Fibroblast of skin of right quadriceps (primary cell): Measurements from ENCODE around the gene RET.
"Not testable (repeated sequence)": the region's sequence is repeated elsewhere in the genome, so short reads cannot be mapped to it uniquely, and the experiment has no call there.

Experiments used
- DNase-seq: peaks from one replicate; pipeline ENCODE4 v3.0.0-alpha.2; 2013

Gene RET

DNA sequence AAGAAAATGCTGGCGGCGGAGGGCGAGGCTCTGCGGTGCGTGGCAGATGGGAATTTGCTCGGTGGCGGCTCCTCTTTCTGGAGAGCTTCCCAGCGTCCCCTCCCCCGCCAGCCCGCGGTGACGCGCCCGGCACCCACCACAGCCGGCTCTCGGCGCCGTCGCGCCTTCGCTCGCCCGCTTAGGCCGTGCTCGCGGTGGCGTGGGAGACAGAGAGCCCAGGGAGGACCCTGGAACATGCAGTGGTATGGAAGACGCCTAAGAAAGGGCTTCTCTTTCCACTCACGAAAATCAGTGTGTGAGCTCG, 60.8 kb downstream of the RET start:
- peak; percentile 71 for DNase-seq

DNA sequence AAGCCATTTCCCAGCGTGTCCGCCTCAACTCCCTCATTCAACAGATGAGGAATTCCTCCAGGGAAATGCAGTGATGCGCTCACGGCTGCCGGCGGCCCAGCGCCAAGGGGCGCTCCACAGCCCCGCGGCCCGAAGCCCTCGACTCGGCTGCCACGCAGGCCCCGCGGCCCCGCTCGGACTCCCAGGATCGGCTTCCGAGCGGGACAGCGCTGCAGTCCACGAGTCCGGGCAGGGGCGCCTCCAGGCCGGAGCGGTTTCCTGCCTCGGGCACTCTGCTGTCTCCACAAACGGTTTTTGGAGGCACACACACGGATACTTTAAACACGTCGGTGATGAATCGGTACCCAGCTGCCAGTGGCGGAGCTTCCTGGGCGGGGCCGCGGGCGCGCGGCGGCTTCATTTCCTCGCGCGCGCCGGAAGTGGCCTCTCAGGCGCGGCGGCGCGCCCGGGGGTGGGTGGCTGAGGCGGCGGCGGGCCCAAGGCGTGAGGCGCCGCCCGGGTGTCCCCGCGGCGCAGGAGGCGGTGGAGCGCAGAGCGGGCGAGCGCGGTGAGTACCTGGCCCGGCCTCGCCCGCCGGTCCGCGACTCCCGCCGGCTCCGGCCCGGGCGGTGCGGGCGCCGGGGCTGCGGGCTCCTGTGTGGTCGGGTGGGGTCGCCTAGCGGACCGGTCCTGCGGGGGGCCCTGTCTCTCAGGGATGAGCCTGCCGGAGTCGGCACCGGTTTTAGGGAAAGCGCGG, 61.3 kb downstream of the RET start, which contains the start of gene CSGALNACT2:
TSS of gene CSGALNACT2 (plus strand) at position 425 of the 736 bp plus-strand sequence. CDS start 16,705 bp downstream, outside the sequence.
- DNase-seq: peak; percentile 85

DNA sequence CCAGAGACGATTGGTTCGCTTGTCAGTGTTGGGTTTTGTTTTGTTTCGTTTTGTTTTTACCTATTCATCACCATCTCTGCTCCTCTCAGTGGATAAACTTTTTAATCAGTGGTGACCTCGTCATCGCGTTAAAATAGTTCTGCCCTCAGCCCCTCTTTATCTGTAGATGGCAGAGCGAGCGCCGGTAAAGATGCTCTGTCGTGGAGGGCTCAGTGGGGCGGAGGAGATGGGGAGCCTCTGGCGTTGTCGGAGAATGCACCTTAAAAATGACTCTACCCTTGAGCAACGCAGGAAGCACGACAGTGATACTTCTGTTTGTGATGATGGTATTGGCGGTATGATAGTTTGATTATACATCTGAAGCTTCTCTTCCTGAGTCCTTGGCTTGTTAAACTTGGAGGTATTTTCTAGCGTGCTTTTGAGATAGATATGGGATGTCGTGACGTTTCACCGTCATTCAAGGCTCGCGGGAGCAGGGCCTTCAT, 61.9 kb downstream of the RET start:
- peak; percentile 32 for DNase-seq

DNA sequence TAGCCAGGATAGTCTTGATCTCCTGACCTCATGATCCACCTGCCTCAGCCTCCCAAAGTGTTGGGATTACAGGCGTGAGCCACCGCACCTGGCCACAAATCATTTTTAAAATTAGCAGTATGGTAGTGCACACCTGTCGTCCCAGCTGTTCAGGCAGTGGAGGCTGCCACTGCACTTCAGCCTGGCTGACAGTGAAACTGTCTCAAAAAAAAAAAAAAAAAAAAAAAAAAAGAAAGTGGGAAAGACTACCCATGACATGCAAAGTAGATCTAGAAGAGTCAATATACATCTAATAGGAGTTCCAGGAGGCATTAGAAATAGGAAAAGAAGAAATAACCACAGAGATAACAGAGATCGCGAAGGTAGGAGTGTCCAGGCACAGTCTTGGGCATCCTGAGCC, 64.6 kb downstream of the RET start:
- DNase-seq: no peak

DNA sequence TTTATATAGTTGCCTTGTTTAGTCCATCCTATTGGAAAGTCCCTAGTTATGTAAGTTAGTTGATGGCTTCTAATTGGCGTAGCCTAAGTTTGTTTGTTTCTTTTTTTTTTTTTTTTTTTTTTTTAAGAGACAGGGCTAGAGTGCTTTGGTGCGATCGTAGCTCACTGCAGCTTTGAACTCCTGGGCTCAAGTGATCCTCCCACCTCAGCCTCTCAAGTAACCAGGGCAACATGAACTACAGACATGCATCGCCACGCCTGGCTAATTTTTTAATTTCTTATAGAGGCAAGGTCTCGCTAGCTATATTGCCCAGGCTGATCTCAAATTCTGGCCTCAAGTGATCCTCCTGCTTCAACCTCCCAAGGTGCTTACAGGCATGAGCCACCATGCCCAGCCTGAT, 68.4 kb downstream of the RET start:
- no peak for DNase-seq

DNA sequence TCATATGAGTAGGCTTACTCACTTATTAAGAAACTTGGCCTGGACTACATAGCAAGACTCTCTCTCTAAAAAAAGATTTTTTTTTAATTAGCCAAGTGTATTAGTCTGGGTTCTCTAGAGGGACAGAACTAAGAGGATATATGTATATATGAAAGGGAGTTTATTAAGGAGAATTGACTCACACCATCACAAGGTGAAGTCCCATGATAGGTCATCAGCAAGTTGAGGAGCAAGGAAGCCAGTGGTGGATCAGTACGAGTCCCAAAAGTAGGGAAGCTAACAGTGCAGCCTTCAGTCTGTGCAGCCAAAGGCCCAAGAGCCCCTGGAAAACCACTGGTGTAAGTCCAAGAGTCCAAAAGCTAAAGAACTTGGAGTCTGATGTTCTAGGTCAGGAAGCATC, 69.1 kb downstream of the RET start:
- not testable (repeated sequence) for DNase-seq

DNA sequence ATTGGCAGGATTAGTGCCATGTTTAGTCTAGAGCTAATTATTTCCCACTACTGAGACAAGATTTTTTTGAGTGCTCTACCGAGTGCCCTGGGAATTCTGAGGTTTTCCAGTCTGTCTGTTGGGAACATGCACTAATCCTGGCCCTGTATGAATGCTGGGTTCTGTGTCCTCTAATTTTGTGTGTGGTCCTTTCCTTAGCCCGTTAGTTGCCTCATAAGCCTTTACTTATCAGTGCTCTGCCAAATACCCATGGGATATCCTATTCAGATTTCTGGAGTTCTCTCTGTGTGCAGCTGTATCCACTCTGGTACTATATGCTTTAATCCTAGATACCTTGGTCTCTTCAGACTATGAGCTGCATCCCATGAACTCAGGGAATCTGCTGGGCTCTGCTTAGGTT, 74.5 kb downstream of the RET start:
- DNase-seq: no peak

DNA sequence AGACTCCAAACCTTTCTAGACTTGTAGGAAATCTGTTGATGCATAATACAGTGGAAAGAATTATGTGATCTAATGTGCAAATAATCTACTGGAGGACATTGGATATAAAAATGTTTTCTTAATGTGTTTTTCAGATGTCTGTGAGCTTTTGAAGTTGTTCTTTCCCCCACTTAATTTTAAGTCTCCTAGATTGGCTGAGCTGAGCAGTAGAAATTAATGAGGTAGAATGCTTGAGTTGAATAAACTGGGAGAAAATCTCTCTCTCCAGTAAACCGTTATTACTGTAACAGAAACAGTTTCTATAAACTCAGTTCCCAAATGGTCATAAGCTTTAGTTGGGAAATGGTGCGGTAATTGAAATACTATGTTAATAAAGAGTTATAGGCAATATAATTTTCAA, 77.0 kb downstream of the RET start:
- no peak for DNase-seq

DNA sequence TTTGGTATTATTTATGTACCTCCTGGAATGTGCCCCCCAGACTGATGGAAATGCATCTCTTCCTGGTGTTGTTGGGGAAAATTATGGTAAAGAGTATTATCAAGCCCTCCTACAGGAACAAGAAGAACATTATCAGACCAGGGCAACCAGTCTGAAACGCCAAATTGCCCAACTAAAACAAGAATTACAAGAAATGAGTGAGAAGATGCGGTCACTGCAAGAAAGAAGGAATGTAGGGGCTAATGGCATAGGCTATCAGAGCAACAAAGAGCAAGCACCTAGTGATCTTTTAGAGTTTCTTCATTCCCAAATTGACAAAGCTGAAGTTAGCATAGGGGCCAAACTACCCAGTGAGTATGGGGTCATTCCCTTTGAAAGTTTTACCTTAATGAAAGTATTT, 78.4 kb downstream of the RET start:
- DNase-seq: no peak

DNA sequence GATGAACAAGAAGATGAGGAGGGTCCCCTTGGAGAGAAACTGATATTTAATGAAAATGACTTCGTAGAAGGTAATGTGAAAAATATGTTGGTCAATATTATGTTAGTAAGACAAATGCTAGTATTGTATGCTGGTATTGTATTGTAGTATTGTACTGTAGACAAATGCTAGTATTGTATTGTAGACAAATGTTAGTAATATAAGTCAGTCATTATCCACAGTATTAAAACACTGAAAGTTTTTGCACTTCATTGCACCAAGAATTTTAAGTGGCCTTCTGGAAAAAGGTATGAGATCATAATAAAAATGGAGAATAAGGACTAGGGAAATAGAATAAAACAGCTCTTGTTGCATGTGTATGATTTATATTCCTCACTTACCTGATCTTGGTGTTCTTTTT, 78.9 kb downstream of the RET start:
- no peak for DNase-seq

DNA sequence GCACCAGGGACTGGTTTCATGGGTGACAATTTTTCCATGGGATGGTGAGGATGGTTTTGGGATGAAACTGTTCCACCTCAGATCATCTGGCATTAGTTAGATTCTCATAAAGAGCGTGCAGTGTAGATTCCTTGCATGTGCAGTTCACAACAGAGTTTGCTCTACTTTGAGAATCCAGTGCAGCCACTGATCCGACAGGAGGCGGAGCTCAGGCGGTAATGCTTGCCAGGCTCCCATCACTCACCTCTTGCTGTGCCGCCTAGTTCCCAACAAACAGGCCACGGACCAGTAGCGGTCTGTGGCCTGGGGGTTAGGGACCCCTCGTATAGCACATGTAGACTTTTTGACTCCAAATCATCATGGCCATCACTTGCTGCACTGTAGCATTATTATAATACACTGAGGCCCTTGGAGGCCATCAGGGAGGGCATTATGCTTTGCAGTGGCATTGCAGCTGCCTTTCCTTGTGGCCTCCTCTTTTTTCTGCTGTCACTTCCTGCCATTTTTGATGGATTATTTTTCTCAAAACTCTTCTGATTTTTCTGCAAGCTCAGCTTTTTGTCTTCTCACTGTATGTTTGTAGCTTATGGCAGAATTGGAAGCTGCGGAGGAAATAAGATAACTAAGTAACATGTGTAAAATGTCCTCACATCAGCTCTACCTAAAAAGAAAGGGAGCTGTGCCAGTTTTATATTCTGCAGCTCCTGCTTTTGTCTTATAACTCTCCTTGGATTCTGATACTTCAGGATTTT, 79.9 kb downstream of the RET start:
- peak; percentile 6 for DNase-seq

DNA sequence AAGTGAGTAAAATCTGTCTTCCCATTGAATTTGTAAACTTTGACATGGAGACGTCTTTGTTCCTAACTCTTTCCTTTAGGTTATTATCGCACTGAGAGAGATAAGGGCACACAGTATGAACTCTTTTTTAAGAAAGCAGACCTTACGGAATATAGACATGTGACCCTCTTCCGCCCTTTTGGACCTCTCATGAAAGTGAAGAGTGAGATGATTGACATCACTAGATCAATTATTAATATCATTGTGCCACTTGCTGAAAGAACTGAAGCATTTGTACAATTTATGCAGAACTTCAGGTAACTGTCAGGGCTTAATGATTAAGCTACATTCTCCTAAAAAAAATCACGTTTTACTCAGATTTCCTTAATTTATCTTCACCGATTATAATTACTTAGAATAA, 81.8 kb downstream of the RET start:
- DNase-seq: no peak

DNA sequence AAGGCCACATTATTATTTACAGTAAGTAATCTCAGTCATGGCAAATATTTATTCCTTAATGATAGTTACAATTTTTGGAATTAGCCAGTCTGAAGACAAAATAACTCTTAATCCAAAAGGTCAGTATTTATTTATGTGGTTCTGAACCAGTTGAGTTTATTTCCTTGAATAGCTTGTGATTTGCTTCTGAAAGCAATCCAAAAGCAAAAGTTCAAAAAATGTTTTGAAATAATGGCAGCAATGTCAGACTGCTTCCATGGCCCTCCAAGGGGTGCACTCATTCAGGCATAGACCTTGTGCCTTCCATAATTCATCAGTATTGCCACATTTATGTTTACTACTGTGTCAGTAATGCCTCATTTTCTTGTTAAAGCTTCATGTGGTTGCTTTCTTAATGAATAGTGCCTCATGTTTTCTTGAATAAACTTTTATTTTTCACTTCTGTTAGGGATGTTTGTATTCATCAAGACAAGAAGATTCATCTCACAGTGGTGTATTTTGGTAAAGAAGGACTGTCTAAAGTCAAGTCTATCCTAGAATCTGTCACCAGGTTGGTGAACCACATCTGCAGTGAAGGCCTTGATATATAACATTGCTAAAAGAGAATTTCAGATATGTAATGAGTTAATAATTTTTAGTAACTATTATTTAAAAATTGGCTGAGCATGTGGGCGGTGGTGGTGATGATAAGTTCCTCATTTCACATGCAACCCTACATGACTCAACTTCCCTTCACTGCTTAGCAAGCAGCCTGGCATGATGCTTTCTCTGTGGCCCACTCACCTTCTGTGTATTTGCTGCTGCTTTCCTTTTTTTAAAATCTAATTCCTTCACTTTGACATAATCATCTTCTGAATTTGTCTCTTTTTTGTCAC, 83.4 kb downstream of the RET start:
- DNase-seq: peak; percentile 72

DNA sequence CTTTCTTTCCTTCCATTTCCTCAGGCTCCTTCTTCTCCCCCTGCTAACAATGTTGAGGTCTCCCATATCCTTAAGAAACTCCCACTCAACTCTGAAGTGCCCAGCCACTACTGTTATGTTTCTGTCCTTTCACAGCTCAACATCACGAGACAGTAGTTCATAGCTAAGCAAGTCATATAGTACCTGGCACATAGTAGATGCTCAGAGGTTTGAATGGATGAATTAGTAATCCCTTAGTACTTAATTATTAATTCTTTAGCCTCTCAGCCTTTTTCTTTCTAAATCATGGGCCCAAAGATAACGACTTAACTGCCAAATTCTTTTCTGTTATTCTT, 84.0 kb downstream of the RET start:
- no peak for DNase-seq

DNA sequence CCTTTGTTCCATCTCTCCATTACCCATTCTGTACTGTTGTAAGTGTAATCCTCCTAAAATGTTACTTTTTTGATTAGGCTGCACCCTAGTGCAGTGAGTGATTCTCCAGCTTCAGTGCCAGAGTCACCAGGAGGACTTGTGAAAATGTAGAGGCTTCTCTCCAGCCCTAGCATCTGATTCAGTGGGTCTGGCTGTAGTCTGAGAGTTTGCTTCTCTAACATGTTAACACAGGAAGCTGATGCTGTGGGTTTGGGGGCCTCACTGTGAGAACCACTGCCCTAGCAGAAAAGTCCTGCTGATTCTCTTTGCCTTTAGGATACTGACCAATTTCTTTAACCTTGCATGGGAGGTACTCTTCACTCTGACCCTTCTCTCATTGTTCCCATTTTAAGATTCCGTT, 85.7 kb downstream of the RET start:
- no peak for DNase-seq

DNA sequence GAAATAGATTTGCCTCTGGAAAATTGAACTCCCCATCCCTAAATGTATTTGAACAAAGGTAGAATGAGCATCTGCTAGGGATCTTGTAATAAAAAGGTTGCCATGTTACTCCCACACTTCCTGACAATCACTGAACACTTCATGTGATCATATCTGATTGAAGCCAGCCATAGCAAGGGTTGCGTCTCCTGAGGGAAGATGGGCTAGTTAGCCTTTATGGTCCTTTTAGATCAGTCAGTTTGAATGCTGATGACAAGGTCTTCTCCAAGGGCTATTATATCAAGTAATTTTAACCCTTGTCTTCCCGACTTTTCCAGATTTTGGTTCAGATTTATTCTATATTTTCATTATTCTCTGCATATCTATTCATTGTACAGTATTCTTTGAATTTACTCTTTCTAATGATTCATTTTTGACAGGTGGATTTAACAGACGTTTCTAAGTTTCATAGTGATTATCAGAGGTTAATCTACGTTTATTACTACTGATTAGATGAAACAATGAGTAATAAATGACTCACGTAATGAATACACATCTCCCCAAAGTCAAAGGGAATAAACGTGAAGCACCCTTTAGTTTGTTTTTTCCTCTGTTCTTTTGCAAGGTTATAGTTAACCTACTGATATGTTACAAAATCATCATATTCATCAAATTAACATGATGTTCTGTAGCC, 89.5 kb downstream of the RET start:
- no peak for DNase-seq

DNA sequence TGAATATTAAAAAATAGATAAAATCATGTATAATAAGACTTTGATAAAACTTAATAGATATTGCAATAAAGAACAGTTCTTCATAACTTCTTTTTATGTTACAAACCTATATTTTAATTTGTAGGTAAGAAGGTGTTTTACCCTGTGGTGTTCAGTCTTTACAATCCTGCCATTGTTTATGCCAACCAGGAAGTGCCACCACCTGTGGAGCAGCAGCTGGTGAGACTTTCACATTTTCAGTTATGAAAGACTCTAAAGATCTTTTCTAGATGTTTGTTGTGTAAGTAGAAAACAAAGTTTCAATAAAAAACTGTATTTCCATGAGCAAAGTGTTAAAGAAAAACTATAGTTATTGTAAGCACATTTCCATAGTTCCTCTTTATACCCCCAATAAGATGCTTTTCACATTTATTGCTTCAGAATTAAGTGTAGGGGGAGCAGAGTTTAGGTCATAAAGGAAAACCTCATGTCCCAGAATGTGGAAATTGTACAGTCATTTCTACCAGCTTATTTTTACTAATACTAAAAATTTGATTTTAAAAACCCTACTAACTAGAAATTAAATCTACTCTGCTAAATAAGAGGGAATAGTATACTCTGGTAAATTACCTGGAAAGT, 90.1 kb downstream of the RET start:
- no peak for DNase-seq

DNA sequence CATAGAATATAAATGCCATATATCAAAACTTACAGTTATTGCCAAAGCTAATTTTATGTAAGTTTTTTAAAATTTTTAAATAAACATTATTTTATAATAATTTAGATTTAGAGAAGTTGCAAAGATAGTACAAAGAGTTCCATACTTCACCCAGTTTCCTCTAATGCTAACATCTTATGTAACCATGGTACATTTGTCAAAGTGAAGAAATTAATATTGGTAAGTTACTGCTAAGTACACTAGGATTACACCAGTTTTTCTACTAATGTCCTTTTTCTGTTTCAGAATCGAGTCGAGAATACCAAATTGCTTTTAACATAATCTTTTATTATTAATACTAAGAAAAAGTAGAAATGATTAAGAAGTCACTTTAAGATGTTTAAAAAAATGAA, 90.6 kb downstream of the RET start:
- no peak for DNase-seq

DNA sequence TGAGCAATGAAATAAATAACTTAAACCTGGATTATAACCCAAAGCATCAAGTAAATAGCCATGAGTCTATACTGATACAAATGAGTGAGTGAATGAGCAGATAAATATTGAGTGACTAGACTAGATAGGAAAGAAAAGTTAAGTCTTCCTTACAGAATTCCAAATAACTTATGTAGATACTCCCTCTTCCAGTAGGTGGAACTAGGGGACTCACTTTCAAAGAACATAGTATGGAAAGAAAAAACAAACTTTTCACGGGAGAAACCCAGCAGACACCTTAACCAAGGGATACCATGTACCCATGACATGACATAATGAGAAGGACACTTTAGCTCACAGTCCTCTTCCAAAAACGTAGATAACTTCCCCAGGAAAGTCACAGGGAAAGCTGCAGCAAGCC, 93.6 kb downstream of the RET start:
- no peak for DNase-seq

DNA sequence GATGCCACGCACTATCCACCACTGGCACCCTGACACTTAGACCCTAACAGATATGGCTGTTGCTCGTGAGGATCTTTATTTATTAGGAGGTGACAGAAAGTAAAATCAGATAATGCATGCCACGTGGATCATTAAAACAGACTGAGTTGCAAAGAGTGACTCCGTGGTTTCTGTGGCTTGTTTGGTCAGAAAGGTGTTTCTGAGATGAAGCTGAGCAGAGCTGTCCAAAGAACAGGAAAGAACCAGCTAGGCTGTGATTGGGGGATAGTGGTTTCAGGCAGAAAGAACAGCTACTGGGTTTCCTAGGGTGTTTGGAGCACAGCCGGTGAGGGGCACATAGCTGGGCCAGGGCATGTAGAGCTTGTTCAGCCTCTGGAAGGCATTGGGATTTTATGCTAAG, 95.8 kb downstream of the RET start:
- DNase-seq: no peak

DNA sequence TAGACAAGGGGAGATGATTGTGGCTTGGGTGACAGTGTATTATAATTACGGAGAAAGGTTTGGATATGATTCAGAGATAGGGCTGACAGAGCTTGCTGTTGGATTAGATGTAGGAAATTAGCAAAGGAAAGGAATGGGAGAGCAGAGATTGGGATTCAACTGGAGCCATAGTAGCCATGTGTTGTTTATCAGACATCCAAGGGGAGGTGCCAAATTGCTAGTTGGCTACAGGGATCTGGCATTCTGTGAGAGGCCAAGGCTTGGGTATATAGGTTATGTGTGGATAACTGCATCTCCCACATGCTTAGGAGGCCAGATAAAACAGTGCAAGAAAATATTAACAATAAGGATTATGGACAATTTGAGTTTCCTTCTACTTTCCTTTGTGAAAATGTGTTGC, 96.3 kb downstream of the RET start:
- no peak for DNase-seq

DNA sequence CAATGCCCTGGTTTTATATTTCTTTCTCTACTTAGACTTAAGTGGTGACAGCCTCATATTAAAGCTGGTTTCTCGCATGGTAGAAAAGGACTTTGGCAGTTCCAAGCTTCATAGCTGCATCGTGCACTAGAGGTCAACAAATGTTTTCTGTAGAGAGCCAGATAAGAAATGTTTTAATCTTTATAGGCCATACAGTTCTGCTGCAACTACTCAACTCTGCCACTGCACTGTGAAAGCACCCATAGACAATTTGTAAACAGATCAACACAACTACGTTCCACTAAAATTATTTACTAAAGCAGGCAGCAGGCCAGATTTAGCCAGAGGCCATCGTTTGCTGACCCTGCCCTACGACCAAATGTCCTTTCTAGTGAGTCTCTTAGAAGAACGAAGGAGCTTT, 98.1 kb downstream of the RET start:
- no peak for DNase-seq

DNA sequence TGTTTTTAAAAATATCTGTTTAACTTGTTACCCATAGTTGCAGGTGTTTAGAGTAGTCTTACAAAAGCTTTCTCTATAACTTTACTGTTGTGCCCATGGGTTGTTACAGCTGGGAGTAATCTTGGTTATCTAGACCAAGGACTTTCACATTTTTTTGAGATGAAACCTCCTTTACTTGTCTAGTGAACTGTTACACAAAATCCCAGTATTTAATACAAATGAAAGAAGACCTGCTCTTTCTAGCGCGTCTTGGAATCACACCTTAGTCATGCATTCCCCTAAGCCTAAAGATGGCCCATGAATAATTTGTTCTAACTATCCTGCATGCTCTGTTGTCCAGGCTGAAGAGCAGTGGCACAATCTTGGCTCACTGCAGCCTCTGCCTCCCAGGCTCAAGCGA, 99.4 kb downstream of the RET start:
- no peak for DNase-seq
